Fibroblast of skin of right quadriceps (primary cell): Measurements from ENCODE around the gene HNRNPA3.
"Not testable (repeated sequence)": the region's sequence is repeated elsewhere in the genome, so short reads cannot be mapped to it uniquely, and the experiment has no call there.

ENCODE experiments used
- DNase-seq: peaks from one replicate; pipeline ENCODE4 v3.0.0-alpha.2; 2013

Gene HNRNPA3

DNA sequence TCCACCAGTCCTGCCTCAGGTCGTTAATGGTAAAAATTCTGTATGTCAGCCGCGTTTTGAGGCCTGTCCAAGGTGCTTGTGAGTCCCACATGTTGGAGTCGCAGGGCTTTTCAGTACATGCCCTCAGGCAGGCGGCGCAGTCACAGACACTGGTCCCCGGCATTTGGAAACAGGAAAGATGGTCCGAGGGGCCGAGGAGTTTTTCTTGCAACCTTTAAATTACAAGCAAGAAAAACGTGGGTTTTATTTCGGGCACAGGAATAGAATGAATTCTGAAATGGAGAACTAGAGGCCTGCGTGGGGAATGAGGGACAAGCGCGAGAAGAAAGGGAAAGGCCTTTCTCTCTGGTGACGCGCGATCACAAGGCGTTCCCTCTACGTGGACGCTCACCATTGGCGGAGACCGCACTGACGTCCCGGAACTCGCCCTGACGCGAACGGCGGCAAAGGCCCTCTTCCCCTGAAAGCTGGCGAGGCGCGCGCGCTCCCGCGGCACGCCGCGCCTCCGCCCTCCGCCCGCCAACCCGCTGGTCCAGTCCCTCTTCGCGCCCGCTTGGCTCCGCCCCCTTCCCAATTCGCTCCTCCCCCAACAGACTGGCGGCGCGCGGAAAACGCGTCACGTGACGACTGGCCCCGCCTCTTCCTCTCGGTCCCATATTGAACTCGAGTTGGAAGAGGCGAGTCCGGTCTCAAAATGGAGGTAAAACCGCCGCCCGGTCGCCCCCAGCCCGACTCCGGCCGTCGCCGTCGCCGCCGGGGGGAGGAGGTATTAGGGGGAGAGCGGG is at the start of gene HNRNPA3:
TSS of gene HNRNPA3 (plus strand) at position 689 of the 785 bp plus-strand sequence. CDS start at position 695, 6 bp downstream.
- DNase-seq = peak; percentile 99

GRCh38 chr2:177164131-177164530 is 48.5 kb upstream of the HNRNPA3 start:
- no peak for DNase-seq

GRCh38 chr2:177164584-177165052 is 48.0 kb upstream of the HNRNPA3 start:
- DNase-seq = peak; percentile 83

DNA sequence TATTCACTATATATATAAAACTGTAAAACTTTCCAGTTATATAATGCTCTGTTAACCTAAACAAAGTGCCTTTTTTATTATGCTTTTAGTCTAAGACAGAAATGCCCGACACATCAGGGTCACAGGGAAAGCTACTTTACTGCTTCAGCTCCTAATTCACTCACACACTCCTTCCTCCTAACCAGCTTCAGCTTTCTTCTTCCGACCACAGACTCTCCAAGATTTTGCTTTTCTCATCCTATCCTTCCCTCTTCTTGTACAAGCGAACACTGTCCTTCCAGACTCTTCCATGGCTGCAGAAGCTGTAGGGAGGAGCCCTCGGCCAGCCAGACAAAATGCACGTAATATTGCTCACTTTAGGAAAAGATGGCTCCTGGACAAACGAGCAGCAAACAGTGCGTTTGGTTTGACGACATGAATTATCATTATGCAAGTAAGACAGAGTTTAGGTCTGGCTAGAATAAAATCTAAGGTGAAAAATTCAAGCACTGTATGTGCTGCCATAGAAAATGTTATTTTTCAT is 47.5 kb upstream of the HNRNPA3 start:
- peak; percentile 40 for DNase-seq

- DNase-seq = peak; percentile 29
Observed at GRCh38 chr2:177165721-177166711, 46.6 kb upstream of the HNRNPA3 start.

- DNase-seq = no peak
Observed at GRCh38 chr2:177169810-177170514, 42.6 kb upstream of the HNRNPA3 start.

DNA sequence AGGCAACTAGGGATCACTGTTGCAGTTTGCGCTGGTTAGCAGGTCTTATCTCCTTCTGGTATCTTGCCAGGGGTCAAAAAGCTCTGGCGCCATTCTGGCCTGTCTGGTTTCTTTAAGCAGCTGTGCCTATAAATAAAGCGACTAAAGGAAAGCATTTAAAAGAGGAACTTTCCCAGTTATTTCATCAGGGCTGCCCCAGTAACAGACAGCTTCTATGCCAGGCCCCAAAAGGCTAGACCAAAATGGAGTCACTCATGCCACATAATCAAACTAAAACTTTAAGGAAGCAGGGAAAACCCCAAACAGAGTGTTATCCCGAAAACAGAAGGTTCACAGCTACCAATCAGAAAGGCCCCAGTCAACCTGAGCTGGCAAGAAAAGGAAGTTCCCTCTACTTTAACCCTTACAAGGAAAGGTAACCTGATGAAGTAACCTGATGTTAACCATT is 41.2 kb upstream of the HNRNPA3 start:
- no peak for DNase-seq

DNA sequence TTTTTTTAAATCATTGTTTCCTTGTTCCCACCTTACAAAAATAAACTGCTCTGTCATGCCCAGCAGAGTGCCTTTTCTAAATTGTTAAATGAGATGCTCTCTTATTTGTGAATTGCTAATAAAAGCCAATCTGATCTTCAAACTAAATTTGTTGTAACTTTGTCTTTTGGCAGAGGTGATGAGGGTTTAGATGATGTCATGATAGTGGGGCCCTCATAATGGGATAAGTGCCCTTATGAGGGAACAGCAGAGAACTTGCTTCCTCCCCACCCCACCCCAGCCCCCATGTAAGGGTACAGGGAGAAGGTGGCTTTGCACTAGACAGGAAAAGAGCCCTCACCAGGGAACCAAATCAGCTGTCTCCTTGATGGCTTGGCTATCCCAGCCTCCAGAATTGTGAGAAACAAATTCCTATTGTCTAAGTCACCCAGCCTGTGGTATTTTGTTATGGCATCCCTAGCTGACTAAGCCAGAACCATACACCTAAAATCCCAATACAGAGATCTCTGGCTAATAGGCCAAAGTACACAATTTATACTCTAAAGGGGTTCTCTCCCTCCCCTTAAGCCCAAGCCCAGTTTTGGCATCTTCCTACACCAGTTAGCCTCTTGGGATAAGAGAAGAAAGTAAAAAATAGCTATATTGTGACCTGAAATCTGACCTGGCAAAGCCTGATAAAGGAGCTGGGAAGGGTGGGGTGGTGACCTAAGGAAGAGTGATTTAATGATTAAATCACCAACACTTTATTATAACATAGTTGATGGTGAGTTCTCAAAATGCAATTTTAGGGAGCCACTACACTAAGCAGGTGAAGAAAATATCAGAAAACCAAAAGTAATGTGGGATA is 40.3 kb upstream of the HNRNPA3 start:
- peak; percentile 86 for DNase-seq

DNA sequence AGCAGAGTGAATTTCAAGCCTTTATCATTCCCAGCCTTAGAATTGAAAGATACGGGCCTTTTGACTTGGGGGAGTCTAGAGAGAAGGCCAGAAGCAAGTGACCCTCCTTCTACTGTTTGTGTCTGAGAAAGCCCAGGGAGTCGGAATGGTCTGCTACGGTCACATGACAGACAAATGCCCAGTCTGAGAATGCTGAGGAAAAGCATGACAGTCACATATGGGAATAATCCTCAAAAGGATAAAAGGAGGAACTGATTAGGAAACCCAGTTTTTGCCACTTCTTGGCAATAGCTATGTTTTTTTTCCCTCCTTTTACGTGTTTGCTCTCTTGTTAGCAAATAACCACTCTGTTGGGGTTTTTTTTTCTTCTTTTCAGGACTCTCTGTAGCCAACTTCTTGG is 38.1 kb upstream of the HNRNPA3 start:
- DNase-seq = no peak

GRCh38 chr2:177175917-177176668 is 36.5 kb upstream of the HNRNPA3 start:
- DNase-seq = no peak

DNA sequence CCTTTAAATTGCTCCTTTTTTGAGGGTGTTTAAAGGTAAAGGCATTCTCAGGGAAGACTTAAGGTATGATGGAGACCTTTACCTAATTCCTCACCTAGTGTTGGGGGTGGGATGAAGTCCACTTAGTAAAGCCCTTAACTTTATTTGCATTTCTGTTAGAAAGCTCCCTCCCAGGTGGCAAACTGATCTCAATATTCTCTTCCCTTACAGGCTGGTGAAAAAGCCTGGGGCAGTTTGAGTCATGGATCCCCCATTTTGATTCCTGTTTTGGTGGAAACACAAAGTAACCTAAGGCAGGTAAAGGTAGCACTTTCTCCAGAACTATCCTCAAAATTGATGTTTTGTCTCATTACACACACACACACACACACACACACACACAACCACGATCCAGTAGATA is 33.8 kb upstream of the HNRNPA3 start:
- DNase-seq = no peak

DNA sequence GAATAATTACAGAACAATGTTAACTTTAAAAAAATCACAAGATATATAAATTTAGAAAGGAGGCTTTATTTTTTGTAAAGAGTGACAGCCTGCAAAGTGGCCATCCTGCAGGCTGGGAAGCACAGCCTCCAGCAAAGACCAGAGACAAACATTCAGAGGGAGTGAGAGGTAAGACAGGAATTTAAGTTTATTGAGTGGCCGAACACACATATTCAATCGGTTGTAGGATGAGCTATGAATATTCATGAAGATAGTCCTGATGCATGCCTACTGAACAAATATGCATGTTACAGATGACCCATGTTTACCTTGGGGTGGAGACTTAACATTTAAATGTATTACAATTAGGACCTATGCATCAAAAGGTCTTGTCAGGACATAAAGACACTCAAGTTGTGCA is 33.4 kb upstream of the HNRNPA3 start:
- no peak for DNase-seq

DNA sequence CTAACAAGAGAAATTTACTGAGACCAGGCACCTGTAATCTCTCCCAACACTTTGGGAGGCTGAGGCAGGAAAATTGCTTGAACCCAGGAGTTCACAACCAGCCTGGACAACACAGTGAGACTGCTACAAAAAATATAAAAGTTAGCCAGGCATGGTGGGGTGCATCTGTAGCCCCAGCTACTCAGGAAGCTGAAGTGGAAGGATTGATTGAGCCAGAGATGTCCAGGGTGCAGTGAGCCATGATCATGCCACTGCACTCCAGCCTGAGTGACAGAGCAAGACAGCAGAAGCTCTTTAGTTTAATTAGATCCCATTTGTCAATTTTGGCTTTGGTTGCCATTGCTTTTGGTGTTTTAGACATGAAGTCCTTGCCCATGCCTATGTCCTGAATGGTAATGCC is 32.9 kb upstream of the HNRNPA3 start:
- DNase-seq = not testable (repeated sequence)

DNA sequence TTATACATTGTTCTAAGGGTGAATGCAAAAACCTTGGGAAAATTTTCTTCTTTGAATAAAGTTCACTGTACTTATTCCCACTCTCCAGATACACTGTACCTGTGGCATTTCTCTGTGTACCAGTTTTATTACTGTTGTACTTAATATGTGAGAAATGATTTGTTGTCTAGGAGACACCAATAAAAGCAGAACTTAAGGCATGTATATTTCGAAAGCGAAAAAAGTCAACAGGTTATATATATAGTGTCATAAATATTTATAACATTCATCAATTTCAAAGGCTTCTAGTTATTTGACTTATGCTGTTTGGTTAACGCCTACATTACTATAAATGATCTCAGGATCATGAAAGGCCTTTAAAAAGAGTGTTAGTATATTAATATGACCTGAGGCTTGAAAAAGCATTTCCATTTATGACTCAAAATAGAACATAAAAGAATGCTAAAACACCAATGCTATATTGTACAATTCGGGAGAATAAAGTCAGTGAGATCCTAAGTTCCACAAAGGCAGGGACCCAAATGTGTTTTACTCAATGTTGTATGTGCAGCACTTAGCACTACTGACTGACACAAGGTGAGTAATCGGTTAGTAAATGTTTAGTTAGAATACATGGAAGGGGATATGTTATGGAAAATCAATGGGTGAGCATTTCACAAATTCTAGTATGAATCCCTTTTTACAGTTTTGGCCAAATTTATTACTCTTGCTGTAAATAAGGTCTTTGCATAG is 32.2 kb upstream of the HNRNPA3 start:
- DNase-seq = no peak

DNA sequence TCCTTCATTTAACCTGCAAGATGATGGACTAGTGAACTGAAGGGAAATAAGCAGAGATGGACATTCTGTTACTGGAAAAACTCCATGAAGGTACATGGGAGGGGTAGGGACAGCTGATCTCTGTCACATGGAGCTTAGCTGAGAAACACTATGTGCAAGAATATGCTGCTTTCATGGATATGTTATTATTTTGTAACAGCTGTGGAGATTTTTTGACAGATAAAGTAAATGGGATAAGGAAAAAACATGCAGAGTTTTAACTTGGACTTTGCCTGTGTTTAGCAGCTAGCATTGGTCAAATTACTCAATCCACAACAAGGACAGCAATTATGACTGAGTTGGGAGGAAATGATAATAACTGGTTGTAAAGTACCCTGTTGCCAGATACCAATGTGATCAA is 28.7 kb upstream of the HNRNPA3 start:
- no peak for DNase-seq

DNA sequence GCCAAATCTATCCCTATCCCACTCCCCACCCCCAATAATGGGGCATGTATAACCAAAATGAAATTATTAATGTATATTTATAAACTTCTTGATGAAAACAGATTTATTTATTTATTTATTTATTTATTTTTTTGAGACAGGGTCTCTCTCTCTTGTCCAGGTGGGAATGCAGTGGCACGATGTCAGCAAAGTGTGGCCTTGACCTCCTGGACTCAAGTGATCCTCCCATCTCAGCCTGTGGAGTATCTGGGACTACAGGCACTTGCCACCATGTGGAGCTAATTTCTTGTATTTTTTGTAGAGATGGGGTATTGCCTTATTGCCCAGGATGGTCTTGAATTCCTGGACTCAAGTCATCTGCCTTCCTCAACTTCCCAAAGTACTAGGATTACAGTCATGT is 28.0 kb upstream of the HNRNPA3 start:
- DNase-seq = no peak

DNA sequence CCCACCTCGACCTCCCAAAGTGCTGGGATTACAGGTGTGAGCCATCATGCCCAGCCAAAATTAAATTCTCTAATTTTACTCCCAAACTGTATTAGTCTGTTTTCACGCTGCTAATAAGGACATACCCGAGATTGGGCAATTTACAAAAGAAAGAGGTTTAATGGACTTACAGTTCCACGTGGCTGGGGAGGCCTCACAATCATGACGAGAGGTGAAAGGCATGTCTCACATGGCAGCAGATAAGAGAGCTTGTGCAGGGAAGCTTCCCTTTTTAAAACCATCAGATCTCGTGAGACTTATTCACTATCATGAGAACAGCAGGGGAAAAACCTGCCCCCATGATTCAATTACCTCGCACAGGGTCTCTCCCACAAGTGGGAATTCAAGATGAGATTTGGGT is 26.6 kb upstream of the HNRNPA3 start:
- not testable (repeated sequence) for DNase-seq

- peak; percentile 85 for DNase-seq
Observed at GRCh38 chr2:177187631-177188312, 24.8 kb upstream of the HNRNPA3 start.
